C4-2B (cell line): ENCODE data around the gene SARS2.
A peak's percentile ranks its signal among the peaks of the same experiment; 100 is the strongest.

Experiments
- H3K27ac ChIP-seq: fragments of 450-650 bp; 2 replicates; pipeline ENCODE4 v1.5.1; 2017
- CTCF ChIP-seq: fragments of 450-650 bp; conservative IDR thresholded peaks from 2 replicates; pipeline ENCODE4 v1.5.1; 2017; ENCODE audit warnings: mild to moderate bottlenecking
- ZFX ChIP-seq: fragments of 450-650 bp; IDR thresholded peaks from 2 replicates; pipeline ENCODE4 v1.6.1; 2017

SARS2 gene

GRCh38 chr19:38956264-38956663 lies 25.7 kb upstream of the SARS2 start:
- TF ChIP-seq CTCF (no peak), ZFX (no peak)

GRCh38 chr19:38953677-38954076 lies 23.1 kb upstream of the SARS2 start:
- no peak overlapping the region for H3K27ac ChIP-seq
- TF ChIP-seq CTCF (no peak), ZFX (no peak)

More at GRCh38 chr19:38956264-38956663, 25.7 kb upstream of the SARS2 start:
- no peak overlapping the region for H3K27ac ChIP-seq

GRCh38 chr19:38952395-38953165 lies 22.0 kb upstream of the SARS2 start:
- no peak overlapping the region for H3K27ac ChIP-seq
- TF ChIP-seq CTCF (peak; percentile 76), ZFX (no peak)

- TF ChIP-seq ZFX = no peak
- TF ChIP-seq CTCF = no peak
- no peak overlapping the region for H3K27ac ChIP-seq
These were observed 20.6 kb upstream of the SARS2 start for GRCh38 chr19:38951187-38951586.

GRCh38 chr19:38949580-38950367 lies 19.2 kb upstream of the SARS2 start:
- no peak overlapping the region for H3K27ac ChIP-seq
- TF ChIP-seq ZFX (no peak), CTCF (no peak)

GRCh38 chr19:38946229-38947010 lies 15.9 kb upstream of the SARS2 start:
- no peak overlapping the region for H3K27ac ChIP-seq
- TF ChIP-seq CTCF (no peak), ZFX (no peak)
